Hepatocyte (in vitro differentiated cells): ENCODE results near the gene SLC35D2. TPM values are rescaled to one million over a fixed set of nuclear protein-coding genes. Genes with fewer than 3 reads are reported as not detected.

Experiments
- DNase-seq: peaks from one replicate; pipeline ENCODE4 v3.0.0-alpha.2; 2016; ENCODE audit warnings: low spot score
- H2AFZ ChIP-seq: fragments of 200-600 bp; sonication (generic); 2 replicates; pipeline ENCODE4 v1.6.0; 2016; ENCODE audit warnings: antibody characterized with exemption, mild to moderate bottlenecking
- H3K27ac ChIP-seq: fragments of 200-600 bp; sonication (generic); 2 replicates; pipeline ENCODE4 v1.5.1; 2016; ENCODE audit warnings: mild to moderate bottlenecking
- H3K27me3 ChIP-seq: fragments of 200-600 bp; sonication (generic); 2 replicates; pipeline ENCODE4 v1.6.1; 2016
- H3K36me3 ChIP-seq: fragments of 200-600 bp; sonication (generic); replicated peaks from 2 replicates; pipeline ENCODE4 v1.5.1; 2016; ENCODE audit warnings: low read depth; ENCODE audit not compliant: insufficient read depth
- H3K4me1 ChIP-seq: fragments of 200-600 bp; sonication (generic); 2 replicates; pipeline ENCODE4 v1.5.1; 2016; ENCODE audit warnings: mild to moderate bottlenecking, moderate library complexity; ENCODE audit not compliant: insufficient read depth
- H3K4me2 ChIP-seq: fragments of 200-600 bp; sonication (generic); 2 replicates; pipeline ENCODE4 v1.6.0; 2016
- H3K4me3 ChIP-seq: fragments of 200-600 bp; sonication (generic); 2 replicates; pipeline ENCODE4 v1.5.1; 2016; ENCODE audit warnings: mild to moderate bottlenecking
- H3K79me2 ChIP-seq: fragments of 200-600 bp; sonication (generic); 2 replicates; pipeline ENCODE4 v1.6.0; 2017; ENCODE audit warnings: mild to moderate bottlenecking
- H3K9me2 ChIP-seq: fragments of 200-600 bp; sonication (generic); replicated peaks from 2 replicates; pipeline ENCODE4 v1.6.0; 2017; ENCODE audit warnings: mild to moderate bottlenecking; ENCODE audit not compliant: insufficient read depth
- H3K9me3 ChIP-seq: fragments of 200-600 bp; sonication (generic); 2 replicates; pipeline ENCODE4 v1.5.1; 2016; ENCODE audit warnings: low read depth, mild to moderate bottlenecking
- H4K20me1 ChIP-seq: fragments of 200-600 bp; sonication (generic); 2 replicates; pipeline ENCODE4 v1.6.0; 2016; ENCODE audit warnings: mild to moderate bottlenecking; ENCODE audit not compliant: insufficient read depth, poor library complexity, severe bottlenecking
- EZH2 ChIP-seq: fragments of 200-600 bp; sonication (generic); IDR thresholded peaks from 2 replicates; pipeline ENCODE4 v1.6.1; 2016; ENCODE audit warnings: antibody characterized with exemption, mild to moderate bottlenecking, borderline replicate concordance
- EZH2phosphoT487 ChIP-seq: fragments of 200-600 bp; sonication (generic); IDR thresholded peaks from one replicate; pipeline ENCODE4 v1.6.1; 2018; ENCODE audit warnings: antibody characterized with exemption, mild to moderate bottlenecking, low read depth, moderate library complexity; ENCODE audit not compliant: unreplicated experiment, severe bottlenecking
- WGBS: methylation state at CpG from one replicate; pipeline ENCODE4 v1.1.6; 2016; ENCODE audit warnings: low lambda C conversion rate; ENCODE audit errors: missing lambda C conversion rate; 5-methylcytosine and 5-hydroxymethylcytosine counted together
- polyA plus RNA-seq: library from polyadenylated mRNA; unstranded; fragments of >200 nt; fragmentation: Nextera tagmentation; extraction: Ambion mirVana; gene quantifications from 2 replicates; pipeline ENCODE4 v1.2.1, GENCODE V29; 2016
- total RNA-seq: library from RNA; depleted of rRNA; stranded (reverse); fragments of >200 nt; gene quantifications from 2 replicates; pipeline ENCODE4 v1.2.3, GENCODE V29; 2014
- TF ChIP-seq, protein P1 (sequence below): fragments of 200-600 bp; sonication (generic); IDR thresholded peaks from 2 replicates; pipeline ENCODE4 v1.5.1; 2016; ENCODE audit warnings: antibody characterized with exemption, mild to moderate bottlenecking; ENCODE audit not compliant: poor library complexity

The SLC35D2 gene
- total and polyA plus RNA-seq, 2 experiments from 2014 or later = 77.7 to 87.5 TPM

DNA sequence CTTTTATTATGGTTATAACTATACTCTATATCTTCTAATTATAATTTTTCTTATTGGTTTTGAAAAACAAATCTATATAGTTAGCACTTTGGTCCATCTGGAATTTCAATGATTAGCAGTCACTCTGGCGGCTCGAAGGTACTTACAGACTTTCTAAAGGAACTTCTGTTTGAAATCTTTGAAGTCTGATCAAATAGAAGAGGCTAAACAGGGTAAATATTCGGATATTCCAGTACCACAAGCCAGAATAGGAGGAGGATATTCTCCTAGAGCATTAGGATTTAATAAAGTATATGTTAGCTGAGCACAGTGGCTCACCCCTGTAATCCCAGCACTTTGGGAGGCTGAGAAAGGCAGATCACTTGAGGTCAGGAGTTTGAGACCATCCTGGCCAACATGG is 42.8 kb downstream of the SLC35D2 start:
- H3K27me3 ChIP-seq = no peaks in the 10 kb centered on the region
- H3K9me2 ChIP-seq = no peaks in the 10 kb centered on the region
- H3K79me2 ChIP-seq = no peaks in the 10 kb centered on the region
- H3K4me1 ChIP-seq = peaks cover 31% of the 10 kb centered on the region
- no peak overlapping the region for H2AFZ ChIP-seq
- no peak for DNase-seq
- TF ChIP-seq EZH2 (no peak), EZH2phosphoT487 (no peak)
- TF ChIP-seq, protein P1, sequence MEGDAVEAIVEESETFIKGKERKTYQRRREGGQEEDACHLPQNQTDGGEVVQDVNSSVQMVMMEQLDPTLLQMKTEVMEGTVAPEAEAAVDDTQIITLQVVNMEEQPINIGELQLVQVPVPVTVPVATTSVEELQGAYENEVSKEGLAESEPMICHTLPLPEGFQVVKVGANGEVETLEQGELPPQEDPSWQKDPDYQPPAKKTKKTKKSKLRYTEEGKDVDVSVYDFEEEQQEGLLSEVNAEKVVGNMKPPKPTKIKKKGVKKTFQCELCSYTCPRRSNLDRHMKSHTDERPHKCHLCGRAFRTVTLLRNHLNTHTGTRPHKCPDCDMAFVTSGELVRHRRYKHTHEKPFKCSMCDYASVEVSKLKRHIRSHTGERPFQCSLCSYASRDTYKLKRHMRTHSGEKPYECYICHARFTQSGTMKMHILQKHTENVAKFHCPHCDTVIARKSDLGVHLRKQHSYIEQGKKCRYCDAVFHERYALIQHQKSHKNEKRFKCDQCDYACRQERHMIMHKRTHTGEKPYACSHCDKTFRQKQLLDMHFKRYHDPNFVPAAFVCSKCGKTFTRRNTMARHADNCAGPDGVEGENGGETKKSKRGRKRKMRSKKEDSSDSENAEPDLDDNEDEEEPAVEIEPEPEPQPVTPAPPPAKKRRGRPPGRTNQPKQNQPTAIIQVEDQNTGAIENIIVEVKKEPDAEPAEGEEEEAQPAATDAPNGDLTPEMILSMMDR = no peak
- WGBS = 81% methylated on average over 3 of the region's 3 CpGs
- H4K20me1 ChIP-seq = no peaks in the 10 kb centered on the region
- no peaks in the 10 kb centered on the region for H3K36me3 ChIP-seq
- H3K4me2 ChIP-seq = no peak overlapping the region
- no peak overlapping the region for H3K4me3 ChIP-seq
- H3K9me3 ChIP-seq = no peaks in the 10 kb centered on the region
- peak overlapping the region; percentile 88 for H3K27ac ChIP-seq

DNA sequence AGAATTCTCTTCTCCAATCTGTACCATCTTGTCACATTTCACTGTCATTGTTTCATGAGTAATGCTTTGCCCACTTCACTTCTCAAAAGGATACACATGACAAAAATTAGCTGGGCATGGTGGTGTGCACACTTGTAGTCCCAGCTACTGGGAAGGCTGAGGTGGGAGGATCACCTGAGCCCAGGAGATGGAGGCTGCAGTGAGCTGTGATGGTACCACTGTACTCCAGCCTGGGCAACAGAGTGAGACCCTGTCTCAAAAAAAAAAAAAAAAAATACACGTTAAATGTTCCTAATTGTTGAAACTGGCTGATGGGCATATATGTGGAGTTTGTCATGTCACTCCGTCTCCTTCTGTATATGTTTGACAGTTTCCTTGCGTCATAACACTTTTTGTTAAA is 45.2 kb downstream of the SLC35D2 start:
- no peak overlapping the region for H2AFZ ChIP-seq
- H3K9me3 ChIP-seq = no peaks in the 10 kb centered on the region
- no peaks in the 10 kb centered on the region for H4K20me1 ChIP-seq
- H3K36me3 ChIP-seq = no peaks in the 10 kb centered on the region
- H3K4me2 ChIP-seq = no peak overlapping the region
- no peaks in the 10 kb centered on the region for H3K9me2 ChIP-seq
- H3K4me1 ChIP-seq = peaks cover 21% of the 10 kb centered on the region
- peak overlapping the region; percentile 72 for H3K27ac ChIP-seq
- no peaks in the 10 kb centered on the region for H3K27me3 ChIP-seq
- DNase-seq = no peak
- WGBS = 93% methylated on average over 3 of the region's 3 CpGs
- TF ChIP-seq EZH2phosphoT487 (no peak), EZH2 (no peak)
- TF ChIP-seq, protein P1 = no peak
- no peak overlapping the region for H3K4me3 ChIP-seq
- no peaks in the 10 kb centered on the region for H3K79me2 ChIP-seq

DNA sequence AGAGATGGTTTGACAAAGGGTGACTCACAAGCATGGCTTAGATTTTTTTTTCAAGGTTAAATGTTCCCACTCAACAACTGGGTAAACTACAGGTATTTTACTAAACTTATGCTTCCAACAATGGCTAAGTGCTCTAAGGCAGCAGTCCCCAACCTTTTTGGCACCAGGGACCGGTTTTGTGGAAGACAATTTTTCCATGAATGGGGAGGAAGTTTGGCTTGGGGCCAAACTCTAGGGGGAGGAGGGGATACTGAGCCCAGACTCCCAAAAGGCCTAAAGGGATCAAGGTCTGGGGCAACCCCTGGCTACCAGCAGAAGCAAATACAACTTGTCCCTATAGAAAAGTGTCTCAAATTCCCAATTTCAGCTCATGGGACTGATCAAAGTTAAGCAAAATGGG is 49.6 kb downstream of the SLC35D2 start:
- Histone ChIP-seq H3K36me3 (no peaks in the 10 kb centered on the region), H3K4me1 (peaks cover 3% of the 10 kb centered on the region), H4K20me1 (no peaks in the 10 kb centered on the region), H3K27me3 (no peaks in the 10 kb centered on the region), H3K4me2 (no peak overlapping the region), H2AFZ (no peak overlapping the region), H3K4me3 (no peak overlapping the region), H3K27ac (no peak overlapping the region), H3K9me2 (no peaks in the 10 kb centered on the region), H3K9me3 (no peaks in the 10 kb centered on the region), H3K79me2 (no peaks in the 10 kb centered on the region)
- 94% methylated on average over 1 of the region's 1 CpG for WGBS
- no peak for DNase-seq
- TF ChIP-seq, protein P1 = no peak
- TF ChIP-seq EZH2phosphoT487 (no peak), EZH2 (no peak)
